Mucosa of descending colon (tissue), 3 donors: ENCODE data around the gene ROS1. TPM values are rescaled to one million over a fixed set of nuclear protein-coding genes. Genes with fewer than 3 reads are reported as not detected.

Source experiments
- ATAC-seq: fragments of 200-7000 bp; cut with Tn5 transposase; one replicate; pipeline ENCODE4 v1.9.1; 2020; ENCODE audit warnings: mild to moderate bottlenecking, moderate library complexity
- DNase-seq, 3 donors: peaks; one replicate each; pipeline ENCODE4 v3.0.0-alpha.2; 2020
- H3K36me3 ChIP-seq: fragments of 200-600 bp; one replicate; pipeline ENCODE4 v1.8.0; 2021; ENCODE audit warnings: low read depth, mild to moderate bottlenecking
- H3K4me1 ChIP-seq: fragments of 200-600 bp; one replicate; pipeline ENCODE4 v1.8.0; 2021; ENCODE audit warnings: low read depth, mild to moderate bottlenecking
- H3K4me3 ChIP-seq: fragments of 200-600 bp; one replicate; pipeline ENCODE4 v1.8.0; 2021; ENCODE audit warnings: mild to moderate bottlenecking
- H3K9me3 ChIP-seq: fragments of 200-600 bp; one replicate; pipeline ENCODE4 v1.8.0; 2021; ENCODE audit warnings: mild to moderate bottlenecking
- CTCF ChIP-seq: fragments of 200-600 bp; IDR thresholded peaks from one replicate; pipeline ENCODE4 v1.8.0; 2022; ENCODE audit warnings: antibody characterized with exemption, mild to moderate bottlenecking
- intact Hi-C, 2 donors: fragments of 100-400 bp; cut with DNase I in 1 of 2; cut with micrococcal nuclease in 1 of 2; formaldehyde crosslinking; loops; one replicate each; pipeline versions ENCODE4 v1.11.0 to v1.11.1; 2022; cut with DNase I, micrococcal nuclease
- total RNA-seq, 3 donors: library from RNA; stranded (reverse); fragmentation: NEBNext Ultra II Directional in 2 of 3; extraction: Animal tissue kit (Norgen Biotek cat#: 25700) in 2 of 3; gene quantifications; one replicate each; pipeline versions ENCODE4 v1.2.1 to v1.2.4, GENCODE V29; 2021 to 2023
- donor health status: DM: no; HTN: no; CAD: no; lungs with moderate emphysema.
- donor health status: DM: no; HTN: no; CAD: no.
- donor health status: DM: no; HTN: yes; CAD: no.

Gene ROS1
- total RNA-seq, 3 donors from 2014 or later: 0.38 to 1.1 (median 1.0) TPM

DNA sequence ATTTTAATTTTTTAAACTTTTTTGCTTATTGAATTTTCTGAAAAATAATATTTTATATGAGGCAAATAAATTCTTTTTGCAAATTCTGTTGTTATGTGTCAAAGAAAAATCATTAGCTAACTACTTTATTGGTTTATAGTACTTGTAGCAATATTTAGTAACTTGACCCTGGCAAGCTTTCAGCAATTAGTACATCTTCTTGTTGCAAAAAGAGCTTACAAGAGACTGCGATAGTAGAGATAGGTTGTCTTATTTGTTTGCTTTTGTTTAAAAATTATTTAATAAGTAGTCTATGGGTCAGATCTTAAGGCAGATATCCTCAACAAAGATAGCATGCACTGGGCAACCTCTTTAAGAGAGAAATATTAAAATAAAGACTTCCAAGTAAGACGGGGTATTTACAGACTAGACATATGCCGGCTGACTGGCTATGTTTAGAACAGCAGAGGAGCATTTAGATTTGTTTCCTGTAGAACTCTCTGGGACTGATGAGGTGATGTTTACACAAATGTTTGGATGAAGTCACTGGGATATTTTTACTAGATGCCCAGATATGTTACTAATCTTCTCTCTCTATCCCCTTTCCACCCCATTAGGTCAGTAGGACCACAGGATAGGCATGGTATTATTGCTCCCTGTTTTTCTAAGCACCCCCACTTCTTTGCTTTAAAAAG, 135.4 kb downstream of the ROS1 start:
- DNase-seq: no peak
- no peaks in the 10 kb centered on the region for H3K4me1 ChIP-seq
- no peaks in the 10 kb centered on the region for H3K36me3 ChIP-seq
- H3K4me3 ChIP-seq: no peak overlapping the region
- no peaks in the 10 kb centered on the region for H3K9me3 ChIP-seq
- TF ChIP-seq CTCF: no peak
- intact Hi-C loops: no loop called here
- no peak for ATAC-seq

DNA sequence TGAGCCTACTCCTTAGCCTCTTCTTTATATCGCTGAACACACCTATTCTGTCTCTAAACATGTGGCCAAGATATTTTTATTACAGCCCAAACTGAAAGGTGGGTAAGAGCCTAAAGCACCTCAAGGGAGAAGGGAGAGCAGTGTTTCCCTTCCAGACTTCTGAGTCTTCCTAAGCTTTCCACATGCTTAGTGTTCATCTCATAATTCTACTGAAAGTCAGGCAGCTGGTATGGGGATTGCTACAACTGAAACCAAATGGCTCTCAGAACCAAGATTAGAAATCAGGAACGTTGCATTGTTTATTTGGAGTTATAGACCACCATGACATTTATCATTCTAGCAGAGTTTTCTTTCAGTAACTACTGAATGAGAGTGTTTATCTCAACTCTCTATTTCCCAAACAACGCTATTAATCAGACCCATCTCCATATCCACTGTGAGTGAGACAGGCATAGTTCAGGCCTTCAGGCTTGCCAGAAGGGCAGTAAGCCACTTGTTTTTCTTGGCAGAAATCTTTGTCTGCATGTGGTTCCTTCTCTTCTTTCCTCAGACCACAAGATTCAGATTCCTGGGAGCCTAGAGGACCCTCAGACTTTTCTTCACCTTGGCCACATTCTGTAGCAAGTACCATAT, 137.5 kb downstream of the ROS1 start:
- intact Hi-C loops: no loop called here
- Histone ChIP-seq H3K9me3 (no peaks in the 10 kb centered on the region), H3K36me3 (no peaks in the 10 kb centered on the region), H3K4me3 (no peak overlapping the region), H3K4me1 (no peaks in the 10 kb centered on the region)
- DNase-seq (no peak), ATAC-seq (no peak)
- TF ChIP-seq CTCF: no peak

DNA sequence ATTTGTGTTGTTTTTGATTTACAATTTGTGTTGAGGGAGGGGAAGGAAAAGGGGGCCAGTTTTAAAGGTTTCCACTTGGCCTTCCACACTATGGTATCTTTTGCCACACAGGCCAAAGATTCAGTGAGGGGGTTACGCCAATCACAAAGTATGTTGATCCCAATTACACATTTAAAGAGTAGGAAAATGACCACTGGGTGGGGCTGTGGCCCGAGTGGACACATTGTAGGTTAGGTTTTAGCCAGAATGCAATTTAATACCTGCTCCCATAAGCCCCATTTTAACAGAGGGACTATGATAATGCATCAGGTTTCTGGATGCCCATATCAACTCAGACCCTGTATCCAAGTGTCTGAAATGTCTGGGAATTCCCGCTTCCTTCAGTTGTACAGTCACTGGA, 144.8 kb downstream of the ROS1 start:
- ATAC-seq (no peak), DNase-seq (peak in 1 of 3 donors; percentile 40)
- intact Hi-C loops: no loop called here
- Histone ChIP-seq H3K36me3 (no peaks in the 10 kb centered on the region), H3K9me3 (no peaks in the 10 kb centered on the region), H3K4me3 (no peak overlapping the region), H3K4me1 (no peaks in the 10 kb centered on the region)
- TF ChIP-seq CTCF: no peak

DNA sequence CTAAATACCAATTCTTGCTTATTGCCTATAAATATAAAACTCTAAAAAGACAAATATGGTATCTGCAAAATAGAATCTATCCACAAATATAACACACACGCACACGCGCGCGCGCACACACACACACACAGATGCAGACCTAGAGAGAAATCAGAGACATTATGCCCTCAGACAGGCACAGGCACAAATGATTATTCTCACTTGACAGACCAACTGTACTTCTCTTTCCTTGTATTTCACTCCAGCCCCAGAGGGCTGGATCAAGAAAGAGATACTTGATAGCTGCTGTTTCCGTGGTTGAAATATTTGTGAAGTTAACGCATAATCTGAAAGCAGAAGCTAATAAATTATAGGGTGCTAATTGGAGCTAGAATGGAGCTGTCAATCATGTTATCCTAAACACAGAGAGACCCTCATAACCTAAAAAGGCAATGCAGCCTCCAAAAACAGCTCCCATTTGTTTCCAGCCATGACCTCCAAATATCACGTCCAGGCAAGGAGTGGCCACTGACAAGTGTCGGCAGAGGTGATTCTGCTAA, 148.9 kb downstream of the ROS1 start:
- ATAC-seq: no peak
- DNase-seq: no peak
- Histone ChIP-seq H3K36me3 (no peaks in the 10 kb centered on the region), H3K4me1 (no peaks in the 10 kb centered on the region), H3K4me3 (no peak overlapping the region), H3K9me3 (no peaks in the 10 kb centered on the region)
- TF ChIP-seq CTCF: no peak
- intact Hi-C loops: no loop called here

DNA sequence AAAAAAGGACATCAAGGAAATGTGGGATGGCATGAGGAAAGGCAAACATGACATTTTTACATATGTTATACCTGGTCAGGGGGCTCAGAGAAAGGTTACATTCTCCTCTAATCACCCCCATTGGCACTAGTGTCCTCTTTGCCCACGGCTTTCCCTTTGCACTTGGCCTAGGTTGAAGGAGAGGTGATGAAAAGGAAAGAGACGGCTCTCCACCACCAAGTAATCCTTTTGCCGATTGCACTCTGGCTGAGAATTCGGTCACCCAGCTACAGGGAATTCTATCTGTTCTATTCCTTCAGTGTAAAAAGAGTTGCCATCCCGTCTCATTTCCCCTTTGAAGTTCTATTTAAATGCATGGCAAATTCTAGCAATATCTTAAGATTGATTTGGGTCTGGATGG, 150.0 kb downstream of the ROS1 start:
- intact Hi-C loops: no loop called here
- DNase-seq (no peak), ATAC-seq (no peak)
- TF ChIP-seq CTCF: no peak
- H3K9me3 ChIP-seq: no peaks in the 10 kb centered on the region
- H3K4me1 ChIP-seq: peaks cover under 1% of the 10 kb centered on the region
- H3K36me3 ChIP-seq: no peaks in the 10 kb centered on the region
- H3K4me3 ChIP-seq: no peak overlapping the region
